GM18502 (cell line): Measurements from ENCODE around the gene SLX4IP.

Experiments used
- ATAC-seq: cut with Tn5 transposase; IDR thresholded peaks from one replicate; pipeline ENCODE4 v1.9.1; 2021; ENCODE audit warnings: mild to moderate bottlenecking; ENCODE audit not compliant: unreplicated experiment, poor library complexity

The SLX4IP gene

DNA sequence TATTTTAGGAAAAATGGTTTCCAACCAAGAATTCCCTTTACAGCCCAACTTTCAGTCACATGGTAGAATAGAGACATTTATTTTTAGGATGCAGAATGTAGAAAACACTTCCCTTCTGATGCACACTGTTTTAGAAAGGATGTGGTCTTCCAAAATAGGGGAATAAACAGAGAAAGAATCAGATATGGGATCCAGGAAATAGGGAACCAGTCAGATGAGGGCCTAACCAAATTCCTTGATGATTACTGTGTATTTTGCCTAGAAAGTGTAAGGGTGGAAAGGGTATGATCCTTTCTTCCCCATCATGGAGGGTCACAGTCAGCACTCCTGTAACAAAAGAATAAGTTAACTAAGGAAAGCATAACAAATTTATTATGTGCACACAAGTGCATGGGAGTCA is 27.4 kb downstream of the SLX4IP start:
- ATAC-seq: no peak

DNA sequence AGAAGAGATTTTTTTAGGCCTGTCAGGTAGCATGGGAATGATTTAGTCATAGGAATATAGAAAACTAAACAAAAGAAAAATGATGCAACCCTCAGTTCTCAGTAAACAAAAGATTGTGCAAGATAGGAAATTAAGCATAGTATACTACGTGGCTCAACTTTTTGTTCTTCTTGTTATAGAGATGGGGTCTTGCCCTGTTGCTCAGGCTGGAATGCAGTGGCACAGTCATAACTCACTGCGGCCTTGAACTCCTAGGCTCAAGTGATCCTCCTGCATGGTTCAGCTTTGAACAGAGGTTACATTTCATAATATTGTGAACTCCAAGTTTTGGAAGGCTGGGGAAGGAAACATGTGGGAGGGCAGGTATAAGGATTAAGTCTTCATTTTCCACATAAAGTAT is 28.5 kb downstream of the SLX4IP start:
- no peak for ATAC-seq

DNA sequence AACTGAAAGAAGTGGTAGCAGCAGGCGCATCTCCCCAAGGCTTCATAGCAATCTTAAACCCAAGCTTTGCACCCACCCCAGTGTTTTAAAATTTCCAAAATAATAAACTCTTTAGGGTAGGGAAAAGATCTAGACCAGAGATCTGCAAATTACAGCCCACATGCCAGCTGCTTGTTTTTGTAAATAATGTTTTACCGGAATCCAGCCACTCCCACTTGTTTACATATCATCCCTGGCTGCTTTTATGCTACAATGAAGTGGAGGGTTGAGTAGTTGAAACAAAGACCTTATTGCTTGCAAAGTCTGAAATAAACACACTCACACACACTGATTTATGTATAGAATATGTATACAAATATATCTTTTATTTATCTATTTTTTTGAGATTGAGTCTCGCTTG is 30.0 kb downstream of the SLX4IP start:
- no peak for ATAC-seq

DNA sequence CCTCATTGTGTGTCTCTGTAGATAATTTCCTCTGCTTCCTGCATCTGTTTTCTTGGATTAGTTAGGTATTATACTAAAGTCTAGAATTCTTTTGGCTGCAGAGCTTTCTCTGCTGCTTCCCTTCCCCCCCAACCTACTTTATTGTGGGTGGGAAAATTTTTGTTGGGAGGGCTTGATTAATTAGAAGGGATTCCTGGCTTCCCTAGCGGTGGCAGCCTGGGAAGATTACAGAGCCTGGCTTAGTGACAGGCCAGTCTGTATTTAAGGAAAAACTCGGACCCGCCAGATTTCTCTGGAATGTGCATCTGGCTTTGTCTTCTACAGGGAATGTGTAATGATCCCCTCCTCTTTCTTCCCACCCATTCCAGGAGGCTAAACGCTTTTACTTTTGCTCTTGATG is 31.2 kb downstream of the SLX4IP start:
- no peak for ATAC-seq

DNA sequence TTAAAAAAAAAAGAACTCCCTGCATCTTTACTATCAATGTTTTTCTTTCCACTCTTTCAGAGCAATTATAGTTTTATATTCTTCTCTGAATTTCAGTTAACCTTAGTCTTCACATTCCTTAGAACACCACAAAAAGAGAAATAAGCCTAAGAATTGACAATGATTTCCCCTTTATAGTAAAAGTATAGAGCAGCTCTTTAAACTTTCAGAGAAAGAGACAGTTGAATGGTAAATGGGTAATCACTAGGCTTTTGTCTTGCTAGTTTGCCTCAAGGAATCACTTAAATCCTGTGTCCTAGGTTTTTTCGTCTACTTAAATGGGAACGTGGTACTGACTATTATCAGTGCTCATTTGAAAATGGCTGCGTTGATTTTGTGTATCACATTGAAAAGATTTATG is 31.8 kb downstream of the SLX4IP start:
- no peak for ATAC-seq

DNA sequence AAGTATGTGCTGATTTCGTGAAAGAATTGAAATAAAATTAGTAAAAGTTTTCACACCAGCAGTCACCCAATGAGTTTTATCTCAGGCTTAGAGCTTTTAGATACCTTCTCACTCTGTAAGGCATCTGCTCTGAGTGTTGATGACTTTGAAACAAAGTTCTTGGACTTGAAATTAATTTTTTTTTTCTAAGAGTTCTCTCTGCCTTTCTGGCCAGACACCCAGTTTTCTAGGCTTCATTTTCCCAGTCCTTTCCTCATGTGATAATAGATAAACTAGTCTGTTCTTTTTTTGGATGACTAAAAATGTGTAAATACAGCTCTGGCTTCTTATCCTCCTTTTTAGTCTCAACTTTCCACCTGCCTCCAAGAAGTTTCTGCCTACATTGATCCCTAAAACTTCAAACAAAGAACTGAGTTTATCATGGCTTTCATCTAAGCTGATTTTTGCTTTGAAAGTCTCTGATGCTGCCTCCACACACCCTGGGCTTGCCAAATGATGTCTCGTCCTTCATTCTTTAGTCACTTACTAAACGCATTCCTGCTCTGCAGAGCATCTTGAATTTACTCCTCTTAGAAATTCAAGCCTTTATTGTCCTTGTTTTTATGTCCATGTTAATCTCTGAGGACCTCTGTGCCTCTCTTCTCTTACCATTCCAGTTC is 32.7 kb downstream of the SLX4IP start:
- no peak for ATAC-seq

DNA sequence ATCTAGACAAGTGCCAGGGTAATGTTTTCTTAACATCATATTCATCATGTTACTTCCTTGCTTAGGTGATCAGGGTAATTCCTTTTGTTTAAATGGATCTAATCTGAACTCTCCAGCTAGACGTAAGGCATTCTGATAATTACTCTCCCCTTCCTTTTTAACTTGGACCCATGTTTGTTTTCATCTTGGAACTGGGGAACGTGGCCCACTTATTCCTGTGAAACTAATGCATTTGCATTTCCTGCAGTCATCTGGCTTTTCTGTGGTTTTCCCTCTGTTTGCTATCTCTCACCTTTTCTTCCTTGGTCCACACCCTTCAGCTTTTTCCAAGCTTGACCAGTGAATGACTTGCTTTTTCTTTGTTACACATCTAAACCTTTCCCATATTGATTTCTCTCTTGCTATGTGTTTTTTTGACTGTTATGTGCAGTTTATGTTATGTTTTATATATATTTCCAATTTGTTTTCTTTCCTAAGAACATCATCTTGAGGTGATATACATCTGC is 33.3 kb downstream of the SLX4IP start:
- ATAC-seq: no peak

DNA sequence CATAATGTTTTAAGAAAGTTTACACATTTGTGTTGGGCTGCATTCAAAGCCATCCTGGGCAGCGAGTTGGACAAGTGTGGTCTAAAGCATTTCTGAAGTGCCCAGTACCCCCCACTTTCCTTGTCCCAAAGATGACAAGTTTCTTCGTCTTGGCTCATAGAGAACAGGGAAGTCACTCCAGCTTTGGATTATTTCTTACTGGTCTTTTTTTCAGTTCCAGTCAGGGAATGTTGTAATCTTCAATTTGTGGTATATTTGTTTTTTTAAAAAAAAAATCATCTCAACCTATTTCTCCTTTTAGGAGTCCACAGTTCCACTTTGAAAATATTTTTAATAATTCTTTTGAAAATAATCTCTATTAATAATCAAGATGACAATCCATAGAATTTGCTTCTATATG is 34.0 kb downstream of the SLX4IP start:
- no peak for ATAC-seq

DNA sequence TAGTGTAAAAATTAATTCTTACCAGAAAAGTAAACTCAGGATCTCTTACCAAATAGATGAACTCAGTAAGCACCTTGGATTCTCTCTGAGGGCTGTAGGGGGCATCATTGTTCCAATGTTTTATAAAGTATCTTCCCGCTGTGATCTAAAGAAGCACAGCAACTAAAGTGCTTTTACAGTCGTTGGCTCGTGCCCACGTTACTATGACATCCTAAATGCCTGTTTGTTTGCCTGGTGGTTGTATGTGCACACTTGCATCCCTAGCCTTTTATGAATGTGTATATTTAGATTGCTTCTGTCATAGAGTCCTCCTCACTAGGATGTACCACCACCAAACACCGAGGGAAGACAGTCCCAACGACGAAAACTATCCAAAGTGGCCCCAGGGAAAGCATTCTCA is 34.5 kb downstream of the SLX4IP start:
- ATAC-seq: no peak

DNA sequence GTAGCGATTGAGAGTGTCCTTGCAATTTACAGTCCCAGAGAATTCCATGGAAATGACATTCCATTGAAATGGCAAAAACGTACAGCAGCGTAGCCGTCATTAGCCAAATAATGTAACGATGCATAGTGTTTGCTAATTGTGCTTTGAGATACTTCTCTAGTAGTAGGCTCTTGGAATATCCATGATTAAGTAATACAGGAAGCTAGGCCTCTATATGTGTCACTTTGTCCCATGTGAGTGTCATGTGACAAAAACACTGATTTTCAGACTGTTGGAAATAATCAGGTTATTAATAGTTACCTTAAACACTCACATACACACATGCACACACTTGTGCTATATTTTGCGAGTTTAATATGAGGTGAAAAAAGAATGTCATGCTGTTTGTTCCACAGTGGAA is 35.2 kb downstream of the SLX4IP start:
- ATAC-seq: no peak

DNA sequence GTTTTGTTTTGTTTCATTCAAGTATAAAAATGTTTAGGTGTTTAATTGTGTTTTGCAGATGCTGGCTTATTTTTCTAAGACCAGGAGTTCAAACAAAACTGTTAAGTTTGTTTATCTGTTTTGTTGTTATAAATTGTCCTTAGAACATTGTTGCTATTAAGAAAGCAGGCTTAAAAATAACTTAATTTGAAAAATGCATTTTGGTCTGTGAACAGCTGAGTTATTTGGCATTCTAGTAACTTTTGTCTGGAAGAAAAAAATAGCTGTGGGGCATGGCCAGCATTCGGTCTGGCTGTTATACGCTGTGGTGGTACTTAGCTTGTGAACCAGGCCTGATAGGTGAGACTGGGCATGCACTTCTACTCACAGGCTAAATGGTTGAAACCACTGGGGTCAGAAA is 37.8 kb downstream of the SLX4IP start:
- no peak for ATAC-seq

DNA sequence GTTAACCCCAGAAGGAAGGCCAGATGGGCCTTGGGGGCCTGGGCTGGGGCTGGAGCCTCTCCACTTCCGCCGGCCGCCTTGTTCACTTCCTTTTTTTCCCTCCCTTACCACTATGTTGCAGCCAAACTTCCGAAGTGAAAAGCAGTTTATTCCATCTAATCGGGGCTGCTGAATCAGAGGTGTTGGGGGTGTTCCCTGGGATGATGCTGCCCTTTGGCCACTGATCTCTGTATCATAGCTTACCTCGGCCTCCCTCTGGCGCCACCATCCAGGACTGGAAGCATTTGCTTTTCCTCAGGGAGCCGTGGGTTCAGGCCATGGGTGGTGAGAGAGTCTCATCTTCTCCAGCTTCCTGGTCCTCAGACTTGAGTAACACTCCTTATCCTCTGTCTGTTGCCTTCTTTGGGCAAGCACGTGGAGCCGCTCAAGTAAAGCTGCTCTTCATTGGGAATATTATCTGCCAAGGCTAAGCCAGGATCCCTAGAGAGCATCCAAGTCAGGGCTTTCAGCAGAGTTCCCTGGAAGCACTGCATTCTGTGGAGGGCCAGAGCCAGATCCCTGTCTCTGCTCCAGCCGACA is 39.6 kb downstream of the SLX4IP start:
- ATAC-seq: no peak

DNA sequence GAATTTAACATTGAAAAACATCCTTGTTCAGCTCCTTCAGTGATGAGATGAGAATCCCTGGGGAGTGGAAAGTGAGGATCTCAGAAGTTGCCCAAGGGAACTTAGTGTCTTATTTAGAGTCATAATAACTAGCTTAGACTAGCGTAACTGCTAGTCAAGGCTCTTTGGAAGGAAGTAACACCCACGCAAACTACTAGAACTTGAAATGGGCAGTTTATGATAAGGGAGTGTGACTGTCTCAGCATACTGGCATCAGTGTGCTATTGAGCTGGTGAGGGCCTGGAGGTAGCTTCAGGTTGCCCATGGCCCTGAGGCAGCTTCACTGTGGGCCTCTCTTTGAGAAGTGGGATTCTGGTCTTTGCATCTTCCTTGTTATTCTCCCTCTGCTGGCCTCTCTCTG is 40.1 kb downstream of the SLX4IP start:
- no peak for ATAC-seq

DNA sequence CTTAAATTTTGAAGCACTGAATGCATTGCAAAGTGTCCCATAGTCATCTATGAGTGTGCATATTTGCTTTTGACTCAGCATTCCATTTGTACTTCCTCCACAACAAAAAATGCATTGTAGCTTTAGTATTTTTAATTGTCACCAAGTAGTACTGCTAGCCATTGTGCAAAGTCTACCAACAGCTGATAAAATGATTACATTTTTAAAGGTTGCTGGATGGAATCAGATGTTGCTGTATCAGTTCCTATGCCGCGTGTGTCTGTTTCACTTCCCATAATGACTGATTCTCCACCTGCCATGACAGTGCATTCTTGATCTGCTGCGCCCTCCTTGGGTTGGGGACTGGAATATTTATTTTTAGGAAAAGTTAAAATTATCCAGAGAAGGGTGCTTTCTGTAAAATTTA is 41.2 kb downstream of the SLX4IP start:
- ATAC-seq: peak; percentile 84

DNA sequence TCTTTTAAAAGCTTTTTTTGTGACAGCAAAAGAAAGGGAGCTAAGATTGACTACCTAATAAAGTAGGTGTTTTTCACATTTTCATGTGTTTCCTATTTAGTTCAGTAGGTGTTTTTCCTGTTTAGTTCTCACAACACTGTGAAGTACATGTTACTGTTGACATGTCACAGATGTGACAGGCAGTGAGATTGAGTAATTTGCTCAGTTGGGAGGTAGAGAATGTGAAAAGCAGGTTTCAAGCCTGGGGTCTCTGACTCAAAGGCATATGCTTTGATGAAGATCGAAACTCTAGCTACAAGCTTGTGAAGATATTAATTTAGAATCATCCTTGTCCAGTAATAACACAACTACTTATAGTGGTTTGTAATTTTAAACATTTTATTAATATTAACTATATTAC is 43.1 kb downstream of the SLX4IP start:
- peak; percentile 78 for ATAC-seq

DNA sequence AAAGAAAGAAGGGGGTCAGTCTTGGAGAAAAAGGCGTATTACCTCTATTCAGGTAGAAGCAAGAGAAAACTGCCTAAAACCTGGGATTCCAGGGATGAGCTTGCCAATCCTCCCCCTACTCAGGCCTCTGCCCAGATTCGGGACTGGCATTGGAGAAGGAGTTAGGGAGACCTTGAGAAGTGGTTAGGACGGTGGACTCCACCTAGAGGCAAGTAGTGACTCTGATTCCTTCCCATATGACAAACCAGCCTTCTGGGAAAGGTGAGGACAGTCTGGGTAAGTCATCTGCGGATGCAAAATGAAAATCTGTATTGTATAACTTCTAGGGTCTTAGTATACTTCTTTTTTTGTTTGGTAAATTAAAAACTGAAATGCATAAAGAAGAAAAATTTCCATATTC is 43.8 kb downstream of the SLX4IP start:
- ATAC-seq: no peak

DNA sequence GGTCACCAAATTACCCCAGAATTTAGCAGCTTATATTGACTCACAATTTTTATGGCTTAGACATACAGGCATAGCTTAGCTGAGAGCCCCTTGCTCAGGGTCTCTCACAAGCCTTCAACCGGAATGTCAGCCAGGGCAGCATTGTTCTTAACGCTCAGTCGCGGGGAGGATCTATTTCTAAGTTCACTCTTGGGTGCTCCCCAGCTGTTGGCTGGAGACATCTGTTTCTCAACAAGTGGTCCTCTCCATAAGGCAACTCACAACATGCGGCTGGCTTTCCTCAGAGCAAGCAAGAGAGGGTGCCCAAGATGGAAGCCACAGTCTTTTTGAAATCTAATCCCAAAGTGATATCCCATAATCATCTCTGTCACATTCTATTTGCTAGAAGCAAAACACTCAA is 46.6 kb downstream of the SLX4IP start:
- no peak for ATAC-seq

DNA sequence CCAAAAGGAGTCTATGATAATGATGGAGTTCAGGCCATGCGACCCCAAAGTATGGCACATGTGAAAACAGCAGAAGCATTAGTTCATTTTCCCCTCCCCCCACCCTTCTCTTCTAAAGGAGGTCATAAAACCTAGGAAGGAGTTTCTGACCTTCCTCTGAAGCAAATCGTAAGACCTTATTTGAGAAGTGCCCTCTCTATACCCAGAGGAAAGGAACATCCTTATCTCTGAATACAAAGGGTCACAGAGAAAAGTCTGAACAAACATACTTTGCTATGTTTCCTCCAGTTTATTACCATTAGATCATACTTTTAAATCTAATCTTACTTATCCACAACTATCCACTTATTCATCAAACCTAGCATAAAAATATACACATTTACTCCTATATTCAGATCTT is 48.6 kb downstream of the SLX4IP start:
- no peak for ATAC-seq

DNA sequence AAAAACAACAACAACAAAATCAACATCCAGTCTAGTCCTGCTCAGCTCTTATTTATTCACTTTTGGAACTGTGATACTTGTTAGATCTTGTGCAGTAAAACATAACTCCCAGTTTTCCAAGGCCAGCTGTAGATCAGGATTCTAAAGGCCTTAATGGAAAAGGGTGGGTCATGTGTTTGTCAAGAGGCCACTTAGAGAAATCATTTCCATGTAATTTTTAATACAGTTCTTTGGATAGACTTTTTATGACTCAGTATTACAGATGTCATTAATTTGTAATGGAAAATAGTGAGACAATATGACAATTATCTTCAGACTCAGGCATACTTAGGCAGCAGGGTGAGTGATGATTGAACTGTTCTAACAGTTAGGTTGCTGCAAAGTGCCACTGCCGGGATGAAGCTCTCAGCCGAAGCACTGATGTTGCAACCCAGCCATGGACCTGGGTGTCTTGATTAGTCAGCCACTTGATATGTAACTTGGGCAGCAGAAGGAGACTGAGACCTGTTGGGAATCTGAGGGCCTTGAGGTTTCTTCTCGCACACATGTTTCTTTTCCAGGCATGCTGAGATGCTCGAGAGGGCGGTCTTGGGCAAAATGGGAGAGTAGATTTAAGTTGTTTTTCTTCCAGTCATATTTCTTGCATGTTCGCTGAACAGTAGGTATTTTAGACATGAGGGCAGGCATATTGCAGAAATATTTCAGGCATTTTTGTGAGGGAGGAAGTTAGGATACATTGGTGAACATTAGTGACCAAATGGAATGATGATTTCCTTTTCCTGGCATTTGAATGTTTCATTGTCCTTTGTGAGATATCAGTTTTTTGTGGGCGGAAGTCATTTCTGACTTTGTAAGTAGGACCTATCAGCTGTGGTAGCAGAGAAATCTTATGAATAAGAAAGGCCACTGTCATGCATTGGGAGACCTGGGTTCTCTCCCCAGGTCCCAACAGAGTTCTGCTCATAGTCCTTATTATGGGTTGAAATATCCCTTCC is 52.3 kb downstream of the SLX4IP start:
- no peak for ATAC-seq

DNA sequence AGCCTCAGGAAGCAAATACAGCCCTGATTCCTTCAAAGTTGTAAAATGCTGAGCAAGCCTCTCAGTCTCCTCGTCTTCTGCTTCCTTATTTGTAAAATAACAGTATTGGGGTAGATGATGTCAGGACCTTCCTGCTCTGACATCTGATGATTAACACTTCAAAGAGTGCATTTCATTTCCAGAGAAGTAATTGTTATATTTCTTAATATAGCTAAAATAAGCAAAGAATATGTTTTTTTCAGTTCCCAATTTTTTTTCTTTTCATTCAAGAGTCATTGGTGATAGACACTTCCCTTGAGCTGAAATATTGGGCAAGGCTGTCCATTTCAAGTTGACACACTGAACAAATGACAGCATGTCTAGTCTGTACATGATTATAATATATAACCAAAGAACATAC is 53.4 kb downstream of the SLX4IP start:
- ATAC-seq: no peak

DNA sequence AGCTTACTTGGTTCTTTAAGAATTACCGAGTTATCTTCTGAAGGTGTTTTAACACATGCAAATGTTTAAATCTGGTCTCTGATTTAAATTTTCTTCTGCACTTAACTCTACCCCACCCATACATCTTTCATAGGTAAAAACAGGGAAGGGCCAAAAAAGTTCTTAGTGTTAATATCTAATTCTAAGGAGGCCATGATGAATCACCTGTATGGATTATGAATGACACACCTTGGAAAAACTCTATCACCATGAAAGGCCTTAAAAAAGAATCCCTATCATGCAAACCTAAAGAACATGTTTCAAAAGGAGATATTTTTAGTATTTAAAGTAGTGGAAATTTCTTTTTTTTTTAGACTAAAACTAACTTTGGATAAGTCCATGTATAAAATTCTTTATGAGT is 54.7 kb downstream of the SLX4IP start:
- ATAC-seq: no peak
